Endothelial cell of umbilical vein (primary cell): ENCODE results near the gene CDKL5. TPM values are rescaled to one million over a fixed set of nuclear protein-coding genes. Genes with fewer than 3 reads are reported as not detected.

Experiments used
- BruUV-seq: library from RNA; stranded (reverse); fragments of 400-500 nt; replicated peaks from 2 replicates; lab custom pipeline; 2021; lab: Mats Ljungman, UMichigan
- CTCF ChIA-PET: fragments of 300-600, 350-600 bp; sonication (Branson Sonifier 250); formaldehyde crosslinking; loops from one replicate; lab custom pipeline; 2021; ENCODE audit warnings: antibody characterized with exemption, inconsistent platforms; lab: Charles Lee
- POLR2A ChIA-PET: fragments of 300-600, 350-600 bp; sonication (Branson Sonifier 250); formaldehyde crosslinking; loops from one replicate; lab custom pipeline; 2021; ENCODE audit warnings: antibody characterized with exemption, inconsistent platforms; lab: Charles Lee
- DNase-seq: peaks from one replicate; pipeline ENCODE4 v3.0.0-alpha.2; 2011; ENCODE audit warnings: low read depth, low spot score
- FAIRE-seq: peaks from 2 replicates; lab custom pipeline; 2011; peaks lifted over from hg19 to GRCh38; lab: Jason Lieb, UNC
- H2AFZ ChIP-seq: 2 replicates; pipeline ENCODE4 v1.6.0; 2012; ENCODE audit warnings: low read depth, low read length, control low read depth, inconsistent platforms
- H3K27ac ChIP-seq: 2 replicates; pipeline ENCODE4 v1.5.1; 2011; ENCODE audit warnings: low read depth, mild to moderate bottlenecking, control low read depth, low read length, moderate library complexity; ENCODE audit not compliant: insufficient read depth
- H3K27me3 ChIP-seq, 2 experiments: 2 replicates each; pipeline versions ENCODE4 v1.6.0 to v1.6.1; 2011; ENCODE audit warnings: low read length in 2 of 2, mixed read lengths in 1 of 2; ENCODE audit not compliant: control insufficient read depth in 2 of 2, insufficient read depth in 2 of 2
- H3K36me3 ChIP-seq, 2 experiments: 2 replicates in 1 of 2; 3 replicates in 1 of 2; pipeline ENCODE4 v1.5.1; 2011; ENCODE audit warnings: low read length in 2 of 2, mild to moderate bottlenecking in 1 of 2, moderate library complexity in 1 of 2; ENCODE audit not compliant: control insufficient read depth in 2 of 2, insufficient read depth in 2 of 2; ENCODE audit errors: extremely low read depth in 1 of 2
- H3K4me1 ChIP-seq: 3 replicates; pipeline ENCODE4 v1.5.1; 2011; ENCODE audit warnings: mild to moderate bottlenecking, low read length; ENCODE audit not compliant: control insufficient read depth, insufficient read depth; ENCODE audit errors: extremely low read depth
- H3K4me2 ChIP-seq: 2 replicates; pipeline ENCODE4 v1.6.1; 2011; ENCODE audit warnings: low read length, control low read depth, mixed read lengths; ENCODE audit not compliant: insufficient read depth
- H3K4me3 ChIP-seq, 3 experiments: fragments of 200-600 bp in 1 of 3; sonication (generic), shearing (Covaris generic) in 1 of 3; replicated peaks in 1 of 3; 2 replicates each; pipeline ENCODE4 v1.5.1; 2011 to 2016; ENCODE audit warnings: control low read depth in 3 of 3, low read length in 3 of 3, mild to moderate bottlenecking in 2 of 3, inconsistent platforms in 1 of 3, low read depth in 1 of 3, moderate library complexity in 1 of 3; ENCODE audit not compliant: insufficient read depth in 1 of 3
- H3K79me2 ChIP-seq: 2 replicates; pipeline ENCODE4 v1.6.0; 2012; ENCODE audit warnings: low read length, inconsistent platforms; ENCODE audit not compliant: control insufficient read depth, insufficient read depth
- H3K9ac ChIP-seq: replicated peaks from 2 replicates; pipeline ENCODE3; 2011; ENCODE audit warnings: low read length, control low read depth; ENCODE audit not compliant: insufficient read depth; ENCODE audit errors: extremely low read depth
- H3K9me1 ChIP-seq: replicated peaks from 3 replicates; pipeline ENCODE4 v1.6.0; 2011; ENCODE audit warnings: mild to moderate bottlenecking, low read length; ENCODE audit not compliant: control insufficient read depth, insufficient read depth; ENCODE audit errors: extremely low read depth
- H3K9me3 ChIP-seq: replicated peaks from 2 replicates; pipeline ENCODE4 v1.5.1; 2012; ENCODE audit warnings: low read length, inconsistent platforms; ENCODE audit not compliant: control insufficient read depth, insufficient read depth
- H4K20me1 ChIP-seq: replicated peaks from 2 replicates; pipeline ENCODE3; 2011; ENCODE audit warnings: mild to moderate bottlenecking, low read length; ENCODE audit not compliant: control insufficient read depth, insufficient read depth; ENCODE audit errors: extremely low read depth
- CTCF ChIP-seq, 2 donors: IDR thresholded peaks; 1 replicate in 1 of 2; 2 replicates in 1 of 2; pipeline ENCODE4 v1.5.1; 2011; ENCODE audit warnings: low read length in 2 of 2, mild to moderate bottlenecking in 2 of 2, moderate library complexity in 2 of 2, control low read depth in 1 of 2, inconsistent platforms in 1 of 2, low read depth in 1 of 2; ENCODE audit not compliant: insufficient read depth in 1 of 2; ENCODE audit errors: extremely low read depth in 1 of 2
- EZH2 ChIP-seq: IDR thresholded peaks from 2 replicates; pipeline ENCODE4 v1.6.1; 2012; ENCODE audit warnings: borderline replicate concordance, low read depth, mild to moderate bottlenecking, moderate library complexity, low read length, inconsistent platforms; ENCODE audit not compliant: severe bottlenecking
- FOS ChIP-seq: IDR thresholded peaks from 2 replicates; pipeline ENCODE4 v1.6.1; 2011; ENCODE audit warnings: mild to moderate bottlenecking, low read length, moderate library complexity, borderline replicate concordance; ENCODE audit not compliant: insufficient read depth
- GATA2 ChIP-seq: IDR thresholded peaks from 2 replicates; pipeline ENCODE4 v1.7.0; 2011; ENCODE audit warnings: low read depth, mild to moderate bottlenecking, moderate library complexity, mixed read lengths, low read length; ENCODE audit not compliant: insufficient read length, insufficient read depth
- JUN ChIP-seq: IDR thresholded peaks from 2 replicates; pipeline ENCODE4 v1.6.1; 2011; ENCODE audit warnings: borderline replicate concordance, low read depth; ENCODE audit not compliant: insufficient read length, insufficient read depth
- MAX ChIP-seq: IDR thresholded peaks from 2 replicates; pipeline ENCODE4 v1.6.1; 2011; ENCODE audit not compliant: insufficient read depth, insufficient read length
- MYC ChIP-seq: IDR thresholded peaks from one replicate; pipeline ENCODE4 v1.6.1; 2011; ENCODE audit warnings: mild to moderate bottlenecking, low read depth, low read length
- POLR2A ChIP-seq: IDR thresholded peaks from 2 replicates; pipeline ENCODE4 v1.6.1; 2012; ENCODE audit warnings: low read depth, mild to moderate bottlenecking, control low read depth, low read length
- POLR2AphosphoS5 ChIP-seq: IDR thresholded peaks from 2 replicates; pipeline ENCODE4 v1.6.1; 2012; ENCODE audit warnings: low read depth, mild to moderate bottlenecking, control low read depth, low read length, moderate library complexity; ENCODE audit not compliant: insufficient read depth
- dilution Hi-C: fragments of 300-500 bp; cut with MboI; formaldehyde crosslinking; loops from one replicate; pipeline ENCODE4 v1.15.0; 2019; ENCODE audit warnings: low sequenced_read_pairs; ENCODE audit not compliant: extremely low pct_ligation_motif_present
- intact Hi-C: fragments of 100-400 bp; cut with micrococcal nuclease; formaldehyde crosslinking; loops from one replicate; pipeline ENCODE4 v1.10.0; 2022
- polyA plus RNA-seq, 4 experiments: library from polyadenylated mRNA; depleted of rRNA in 3 of 4; stranded (reverse) in 3 of 4; unstranded in 1 of 4; fragments of >200 nt; gene quantifications; 2 replicates each; pipeline versions ENCODE4 v1.2.1 to v1.2.3, GENCODE V29; 2011 to 2012; ENCODE audit warnings: missing spikeins in 1 of 4
- total RNA-seq: library from RNA; stranded (reverse); gene quantifications from 2 replicates; pipeline ENCODE4 v1.2.3, GENCODE V29; 2021

The CDKL5 gene
- total and polyA plus RNA-seq, 2 donors (not counting 3 experiments of a cell fraction or from before 2014, with no cell fraction given): 1.5 to 4.3 TPM

- intact Hi-C loops (loop anchor here (2.0 to 10.0 kb wide), 4 partner anchors 212 to 660 kb away; partner anchors contain the start of genes CDKL5 and PHKA2), dilution Hi-C loops (no loop called here)
- FAIRE-seq: peak; percentile 93
- Histone ChIP-seq H3K9me1 (no peaks in the 10 kb centered on the region), H3K79me2 (no peaks in the 10 kb centered on the region), H3K36me3 (no peaks in the 10 kb centered on the region), H3K9ac (peak overlapping the region; percentile 75), H3K4me1 (no peaks in the 10 kb centered on the region), H3K4me3 (peak overlapping the region; percentile 63 to 76 (median 70)), H3K27ac (peak overlapping the region; percentile 60), H3K4me2 (peak overlapping the region; percentile 68), H4K20me1 (no peaks in the 10 kb centered on the region), H3K9me3 (no peaks in the 10 kb centered on the region), H2AFZ (peak overlapping the region; percentile 94), H3K27me3 (no peaks in the 10 kb centered on the region)
- ChIA-PET POLR2A (no interaction called here), CTCF (interaction anchor here (1.0 kb wide), 1 partner anchor 659 kb away, joined by 3 read pairs; no protein-coding TSS in a partner anchor)
- TF ChIP-seq CTCF (IDR thresholded peaks at IDR 0.05; ENCODE audit: extremely low read depth in 1 of 2, insufficient read depth in 1 of 2, low read depth in 1 of 2, low read length in 2 of 2) (no peak), EZH2 (no peak), JUN (no peak), MAX (no peak), MYC (no peak), FOS (no peak), POLR2AphosphoS5 (no peak), GATA2 (no peak), POLR2A (no peak)
- TSS peak; percentile 36 for BruUV-seq
- DNase-seq: peak; percentile 80
Measured at GRCh38 chrX:18674788-18675735, 249.7 kb downstream of the CDKL5 start.
